ENCODE results near the gene EPOP.

Gene EPOP

GRCh38 chr17:38716368-38717005 lies 41.7 kb upstream of the EPOP start:
- no peak overlapping the region for H3K4me3 ChIP-seq (ENCODE audit: low read depth, low read length)
- no peak for DNase-seq (ENCODE audit: low read depth)
- TF ChIP-seq CTCF (IDR thresholded peaks at IDR 0.05; ENCODE audit: control insufficient read depth, extremely low read depth, insufficient read depth): no peak

- no peak overlapping the region for H3K4me3 ChIP-seq (ENCODE audit: low read depth, low read length)
- TF ChIP-seq CTCF (IDR thresholded peaks at IDR 0.05; ENCODE audit: control insufficient read depth, extremely low read depth, insufficient read depth): no peak
- DNase-seq (ENCODE audit: low read depth): no peak
Measured at GRCh38 chr17:38715216-38715943, 40.6 kb upstream of the EPOP start.

- no peak overlapping the region for H3K4me3 ChIP-seq (ENCODE audit: low read depth, low read length)
- TF ChIP-seq CTCF (IDR thresholded peaks at IDR 0.05; ENCODE audit: control insufficient read depth, extremely low read depth, insufficient read depth): no peak
- no peak for DNase-seq (ENCODE audit: low read depth)
Measured at GRCh38 chr17:38713456-38714075, 38.8 kb upstream of the EPOP start.

GRCh38 chr17:38712593-38712992 lies 37.8 kb upstream of the EPOP start:
- TF ChIP-seq CTCF (IDR thresholded peaks at IDR 0.05; ENCODE audit: control insufficient read depth, extremely low read depth, insufficient read depth): no peak
- no peak for DNase-seq (ENCODE audit: low read depth)
- no peak overlapping the region for H3K4me3 ChIP-seq (ENCODE audit: low read depth, low read length)

- no peak overlapping the region for H3K4me3 ChIP-seq (ENCODE audit: low read depth, low read length)
- TF ChIP-seq CTCF (IDR thresholded peaks at IDR 0.05; ENCODE audit: control insufficient read depth, extremely low read depth, insufficient read depth): no peak
- DNase-seq (ENCODE audit: low read depth): no peak
Measured at GRCh38 chr17:38711792-38712571, 37.2 kb upstream of the EPOP start.

GRCh38 chr17:38710985-38711384 lies 36.2 kb upstream of the EPOP start:
- no peak overlapping the region for H3K4me3 ChIP-seq (ENCODE audit: low read depth, low read length)
- no peak for DNase-seq (ENCODE audit: low read depth)
- no peak for TF ChIP-seq CTCF (IDR thresholded peaks at IDR 0.05; ENCODE audit: control insufficient read depth, extremely low read depth, insufficient read depth)
